Measurements from ENCODE around the gene TTC7B. TPM values are rescaled to one million over a fixed set of nuclear protein-coding genes. Genes with fewer than 3 reads are reported as not detected.

TTC7B gene
- total RNA-seq, 1 experiment from 2014 or later = 70.6 TPM

- BruUV-seq (replicated peaks) = no TSS peak
- no peak for TF ChIP-seq CBX3 (IDR thresholded peaks at IDR 0.05; ENCODE audit: low read depth)
- TF ChIP-seq SIN3A (IDR thresholded peaks at IDR 0.05; ENCODE audit: low read depth) = no peak
- TF ChIP-seq ZNF274 (IDR thresholded peaks at IDR 0.05; ENCODE audit: low read depth, low read length) = no peak
- TF ChIP-seq ELF1 (IDR thresholded peaks at IDR 0.05; ENCODE audit: borderline replicate concordance, low read depth) = no peak
- TF ChIP-seq POLR2A (IDR thresholded peaks at IDR 0.05; ENCODE audit: borderline replicate concordance, extremely low read depth, insufficient read depth, insufficient read length) = no peak
- no peak for TF ChIP-seq FOSL1 (IDR thresholded peaks at IDR 0.05; ENCODE audit: low read depth)
- no peak for TF ChIP-seq EGR1 (IDR thresholded peaks at IDR 0.05; ENCODE audit: low read depth)
- TF ChIP-seq YY1 (IDR thresholded peaks at IDR 0.05; ENCODE audit: extremely low read depth, insufficient replicate concordance, low read depth, low read length) = no peak
- no peak for TF ChIP-seq SRF (IDR thresholded peaks at IDR 0.05; ENCODE audit: low read depth)
- no peak for TF ChIP-seq SP1 (IDR thresholded peaks at IDR 0.05; ENCODE audit: low read depth)
- no peak for TF ChIP-seq ZBTB33 (IDR thresholded peaks at IDR 0.05; ENCODE audit: extremely low read depth, insufficient replicate concordance, low read length)
- TF ChIP-seq CEBPB (IDR thresholded peaks at IDR 0.05; ENCODE audit: low read depth) = no peak
- no peak for TF ChIP-seq RAD21 (IDR thresholded peaks at IDR 0.05; ENCODE audit: low read depth)
- TF ChIP-seq ATF3 (IDR thresholded peaks at IDR 0.05) = no peak
- no peak for TF ChIP-seq REST (IDR thresholded peaks at IDR 0.05; ENCODE audit: low read depth)
- no peak for TF ChIP-seq CTCF (IDR thresholded peaks at IDR 0.05 in 2 of 3, conservative IDR thresholded peaks at IDR 0.05 in 1 of 3; ENCODE audit: borderline replicate concordance in 1 of 3, insufficient read depth in 1 of 3, low read depth in 2 of 3, low read length in 2 of 3)
- intact Hi-C loops (cut with micrococcal nuclease) = no loop called here
- Histone ChIP-seq H3K9me3 (ENCODE audit: control insufficient read depth in 1 of 2, insufficient read depth in 1 of 2, low read depth in 1 of 2, low read length in 2 of 2) (no peaks in the 10 kb centered on the region), H3K36me3 (ENCODE audit: control insufficient read depth in 1 of 2, insufficient read depth in 2 of 2, low read length in 2 of 2) (no peaks in the 10 kb centered on the region), H4K20me1 (ENCODE audit: insufficient read depth) (no peaks in the 10 kb centered on the region), H2AFZ (ENCODE audit: low read depth, low read length, poor library complexity, severe bottlenecking) (no peak overlapping the region), H3K4me2 (ENCODE audit: low read length) (no peak overlapping the region), H3K79me2 (ENCODE audit: insufficient read depth, low read length) (no peaks in the 10 kb centered on the region), H3K9me2 (ENCODE audit: insufficient read depth) (no peaks in the 10 kb centered on the region), H3K4me1 (ENCODE audit: control insufficient read depth in 1 of 2, insufficient read depth in 2 of 2, low read length in 2 of 2) (no peaks in the 10 kb centered on the region), H3K27ac (ENCODE audit: low read depth, low read length) (no peak overlapping the region), H3K27me3 (ENCODE audit: insufficient read depth, low read length) (no peaks in the 10 kb centered on the region), H3K9ac (ENCODE audit: low read length) (no peak overlapping the region), H3K4me3 (replicated peaks in 1 of 2; ENCODE audit: low read depth in 1 of 2, low read length in 2 of 2) (no peak overlapping the region)
- CTCF ChIA-PET = no interaction called here
- POLR2A ChIA-PET = no interaction called here
- ATAC-seq (no peak), DNase-seq (ENCODE audit: low read depth, low spot score) (no peak)
- RAD21 ChIA-PET (ENCODE audit: low non-redundant PET in 1 of 2, low total read pairs in 2 of 2, uncharacterized antibody in 2 of 2, unreplicated experiment in 2 of 2) = no interaction called here
Measured at GRCh38 chr14:90551733-90552464, 264.3 kb downstream of the TTC7B start.
